GM18526 (cell line): ENCODE results near the gene RSPH9.

Source experiments
- POLR2A ChIP-seq: IDR thresholded peaks from 3 replicates; pipeline ENCODE4 v1.6.1; 2011; ENCODE audit not compliant: insufficient read length; ENCODE audit errors: extremely low read depth

RSPH9 gene

DNA sequence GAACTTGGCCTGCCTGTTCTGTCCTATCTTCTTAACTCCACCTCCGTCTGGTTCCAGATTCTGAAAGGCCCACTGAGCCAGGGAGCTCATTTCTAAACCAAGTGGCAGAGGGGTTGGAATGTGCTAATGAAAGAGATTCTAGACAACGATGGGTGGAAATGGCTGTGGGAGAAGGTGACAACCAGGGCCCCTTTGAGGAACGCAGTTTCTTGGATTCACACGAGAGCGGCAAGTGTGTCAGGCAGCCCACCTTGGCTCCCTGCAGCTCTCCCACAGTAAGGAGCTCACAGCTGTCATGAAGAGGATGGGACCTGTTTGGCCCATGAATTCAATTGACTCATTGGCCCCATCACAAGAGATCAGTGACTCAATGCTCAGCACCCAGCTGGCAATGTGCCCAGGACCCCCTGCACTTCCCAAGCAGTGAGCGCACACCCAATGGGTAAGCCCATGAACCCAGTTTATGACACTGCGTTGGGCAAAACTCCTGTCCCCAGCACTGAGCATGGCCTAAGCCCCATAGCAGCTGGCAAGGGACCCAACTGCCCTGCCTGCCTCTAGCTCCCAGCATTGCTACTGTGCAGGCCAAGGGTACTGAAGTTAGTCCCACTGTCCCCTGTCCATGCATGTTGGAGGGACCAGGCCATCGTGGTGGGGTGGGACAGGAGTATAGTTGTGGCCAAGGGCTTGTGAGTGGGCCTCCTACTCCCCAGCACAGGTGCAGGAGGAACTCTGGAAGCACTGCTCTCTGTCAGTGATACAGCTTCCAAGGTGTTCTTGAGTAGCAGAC, 26.4 kb downstream of the RSPH9 start:
- no peak for TF ChIP-seq POLR2A

GRCh38 chr6:43671801-43672690, 27.2 kb downstream of the RSPH9 start:
- no peak for TF ChIP-seq POLR2A

DNA sequence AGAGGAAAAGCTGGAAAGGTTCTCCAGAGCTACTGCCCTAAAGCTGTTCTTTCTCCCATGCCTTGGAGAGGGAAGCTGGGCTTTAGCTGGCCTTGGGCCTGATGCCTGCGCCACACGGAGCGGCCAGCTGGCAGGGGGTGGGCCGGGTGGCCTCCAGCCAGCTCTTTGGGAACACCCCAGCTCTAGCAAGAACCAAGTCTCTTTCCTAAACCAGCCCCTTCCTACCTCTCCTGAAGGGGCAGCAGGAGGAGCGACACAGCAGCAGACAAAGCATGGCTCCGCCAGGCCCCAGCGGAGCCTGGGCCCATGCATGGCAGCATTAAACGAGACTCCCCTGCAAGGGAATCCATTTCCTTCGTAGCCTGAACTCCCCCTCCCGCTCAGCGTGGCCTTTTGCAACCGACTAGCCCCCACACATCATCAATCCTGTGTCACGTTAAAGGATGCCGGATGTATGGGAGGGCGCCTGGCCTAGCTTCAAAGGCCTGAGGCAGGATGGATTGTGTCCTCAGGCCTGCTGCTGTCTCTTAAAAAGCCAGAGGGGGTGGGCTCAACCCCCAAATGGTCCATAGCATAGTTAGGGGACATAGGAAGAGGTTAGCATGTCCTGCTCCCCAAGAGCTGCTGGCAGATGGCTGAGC, 28.7 kb downstream of the RSPH9 start:
- no peak for TF ChIP-seq POLR2A

GRCh38 chr6:43674291-43674690, 29.5 kb downstream of the RSPH9 start:
- no peak for TF ChIP-seq POLR2A

- TF ChIP-seq POLR2A, result no peak
Observed at GRCh38 chr6:43674921-43675320, 30.1 kb downstream of the RSPH9 start.

DNA sequence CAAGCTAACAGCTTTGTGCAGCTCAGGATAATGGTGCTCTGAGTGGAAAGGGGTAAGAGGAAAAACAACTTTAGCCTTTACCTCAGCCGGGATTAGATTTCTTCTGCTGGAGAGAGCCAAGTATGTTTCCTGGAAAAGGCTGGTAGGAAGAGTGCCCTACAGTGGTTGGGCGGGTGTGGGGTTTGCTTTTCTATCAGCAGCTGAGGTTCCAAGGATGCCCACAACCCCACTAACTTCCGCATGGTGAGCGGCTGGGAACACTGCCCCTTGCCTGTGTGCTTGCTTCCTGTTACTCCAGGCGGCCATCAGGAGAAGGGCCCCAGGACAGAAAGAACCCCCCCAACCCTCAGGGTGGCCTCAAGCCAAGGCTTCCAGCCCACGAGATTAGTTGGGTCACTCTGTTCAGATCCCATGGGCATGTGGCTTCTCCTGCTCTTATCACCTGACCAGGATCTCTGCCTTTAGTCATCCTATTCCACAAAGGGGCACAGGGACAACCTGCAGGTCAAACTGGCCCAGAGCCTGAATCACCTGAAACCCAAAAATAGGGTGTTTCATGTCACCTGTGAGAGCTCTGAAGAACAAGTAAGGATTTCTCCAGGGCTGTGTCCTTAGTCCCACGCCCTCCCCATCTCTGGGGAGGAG, 32.2 kb downstream of the RSPH9 start:
- no peak for TF ChIP-seq POLR2A

GRCh38 chr6:43677759-43678158, 32.9 kb downstream of the RSPH9 start:
- TF ChIP-seq POLR2A, result no peak

DNA sequence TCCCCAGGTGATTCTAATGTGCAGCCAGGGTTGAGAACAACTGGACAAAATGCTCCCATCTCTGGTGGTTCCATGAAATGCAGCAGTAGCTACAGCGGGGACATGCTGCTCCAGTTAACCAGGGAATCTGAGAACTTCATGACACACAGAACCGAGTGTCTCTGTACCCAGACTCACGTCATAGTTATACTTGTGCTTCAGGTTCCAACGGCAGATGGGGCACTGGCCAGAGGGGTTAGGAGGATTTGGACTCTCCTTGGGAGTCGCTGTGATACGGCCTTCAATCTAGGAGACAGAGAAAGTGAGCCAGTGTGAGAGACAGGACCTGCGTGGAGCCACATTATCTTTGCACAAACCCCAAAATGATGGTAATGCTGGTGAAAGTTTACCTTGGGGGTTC, 33.5 kb downstream of the RSPH9 start:
- TF ChIP-seq POLR2A, result no peak

DNA sequence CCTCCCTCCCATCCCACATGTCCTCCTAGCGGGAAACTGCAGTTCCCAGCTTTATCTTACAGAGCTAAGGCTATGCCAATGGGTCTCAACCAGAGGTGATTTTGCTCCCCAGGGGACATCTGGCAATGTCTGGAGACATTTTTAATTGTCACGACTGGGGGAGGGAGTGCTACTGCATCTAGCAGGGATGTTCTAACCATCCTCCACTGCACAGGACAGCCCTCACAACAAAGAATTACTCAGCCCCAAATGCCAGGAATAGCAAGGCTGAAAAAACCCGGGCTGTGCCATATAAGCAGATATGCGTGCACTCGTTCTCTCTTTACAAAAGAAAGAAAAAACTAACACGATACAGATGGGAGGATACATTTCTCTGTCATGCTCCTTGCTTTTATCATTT, 34.2 kb downstream of the RSPH9 start:
- TF ChIP-seq POLR2A, result no peak

- TF ChIP-seq POLR2A, result no peak
Observed at GRCh38 chr6:43680308-43681200, 35.7 kb downstream of the RSPH9 start.

DNA sequence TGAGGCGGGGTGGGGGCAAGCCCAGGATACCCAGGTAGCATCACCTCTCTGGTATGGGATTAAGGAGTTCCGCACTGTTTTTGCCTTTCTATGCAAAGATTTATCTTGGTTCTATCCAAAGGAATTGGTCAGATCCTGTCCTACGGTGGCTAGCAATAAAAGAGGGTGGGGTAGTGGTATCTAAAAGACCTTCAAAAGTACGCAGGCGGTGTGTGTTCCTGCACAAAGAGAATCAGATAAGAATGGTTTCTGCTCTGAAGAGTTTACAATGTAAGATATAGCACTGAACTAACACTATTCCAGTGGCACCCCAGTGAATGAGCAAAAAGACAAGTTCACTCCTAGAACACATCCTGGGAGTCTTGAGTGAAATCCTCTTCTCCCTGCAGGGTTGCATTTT, 36.5 kb downstream of the RSPH9 start:
- no peak for TF ChIP-seq POLR2A

GRCh38 chr6:43682724-43683429, 38.0 kb downstream of the RSPH9 start:
- no peak for TF ChIP-seq POLR2A

DNA sequence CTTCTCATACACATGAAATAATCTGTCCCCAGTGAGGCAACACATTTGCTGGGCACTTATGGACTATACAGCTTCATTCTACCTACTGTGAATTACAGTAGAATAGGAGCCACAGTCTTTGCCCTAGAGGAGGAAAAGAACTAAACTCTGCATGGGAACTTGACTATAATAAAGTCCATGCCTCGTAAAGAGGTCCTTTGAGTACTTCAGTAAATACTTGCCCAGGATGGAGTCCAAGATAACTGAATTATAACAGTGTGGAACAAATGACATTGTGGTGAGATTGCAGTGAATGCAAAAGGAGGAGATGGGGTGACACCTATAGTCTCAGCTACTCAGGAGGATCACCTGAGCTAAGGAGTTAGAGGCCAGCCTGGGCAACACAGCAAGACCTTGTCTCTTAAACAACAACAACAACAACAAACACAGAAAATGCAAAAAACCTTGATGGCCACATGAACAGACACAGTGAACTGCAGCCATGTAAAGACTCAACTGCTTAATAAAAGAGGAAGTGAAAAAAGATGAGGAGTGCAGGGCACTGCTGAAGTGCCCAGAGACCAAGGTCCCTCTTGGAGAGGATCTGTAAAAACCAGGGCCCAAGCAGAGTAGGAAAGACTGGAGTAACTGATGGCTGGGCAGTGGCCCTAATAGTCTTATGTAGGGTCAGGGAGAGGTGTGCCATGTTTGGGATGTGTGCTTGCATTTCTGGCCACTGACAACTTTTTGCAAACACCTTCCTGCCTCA, 39.0 kb downstream of the RSPH9 start:
- no peak for TF ChIP-seq POLR2A
